ENCODE measurements around the gene ATXN10. TPM values are rescaled to one million over a fixed set of nuclear protein-coding genes. Genes with fewer than 3 reads are reported as not detected.

The ATXN10 gene
- total RNA-seq, 1 donor from 2014 or later = 232 TPM

- Mint-ChIP-seq H3K27me3 (ENCODE audit: low read depth) (no peaks in the 10 kb centered on the region), H3K36me3 (ENCODE audit: low read depth) (peaks cover 13% of the 10 kb centered on the region), H3K9me3 (no peaks in the 10 kb centered on the region), H3K4me3 (no peak overlapping the region), H3K4me1 (peaks cover 8% of the 10 kb centered on the region), H3K27ac (ENCODE audit: unreplicated experiment) (no peak overlapping the region)
- no peak for TF ChIP-seq CTCF (conservative IDR thresholded peaks at IDR 0.05)
- no peak for DNase-seq (ENCODE audit: low read depth, low spot score)
These were observed 49.3 kb downstream of the ATXN10 start for GRCh38 chr22:45720839-45721378.

GRCh38 chr22:45722006-45722405, 50.4 kb downstream of the ATXN10 start:
- DNase-seq (ENCODE audit: low read depth, low spot score) = no peak
- Mint-ChIP-seq H3K4me1 (peaks cover 13% of the 10 kb centered on the region), H3K36me3 (ENCODE audit: low read depth) (peaks cover 13% of the 10 kb centered on the region), H3K9me3 (no peaks in the 10 kb centered on the region), H3K4me3 (no peak overlapping the region), H3K27me3 (ENCODE audit: low read depth) (no peaks in the 10 kb centered on the region), H3K27ac (ENCODE audit: unreplicated experiment) (no peak overlapping the region)
- no peak for TF ChIP-seq CTCF (conservative IDR thresholded peaks at IDR 0.05)

- no peak for TF ChIP-seq CTCF (conservative IDR thresholded peaks at IDR 0.05)
- Mint-ChIP-seq H3K4me1 (peaks cover 15% of the 10 kb centered on the region), H3K27ac (ENCODE audit: unreplicated experiment) (no peak overlapping the region)
These were observed 54.4 kb downstream of the ATXN10 start for GRCh38 chr22:45726081-45726480.

GRCh38 chr22:45731041-45731797, 59.6 kb downstream of the ATXN10 start:
- Mint-ChIP-seq H3K9me3 (no peaks in the 10 kb centered on the region), H3K27me3 (ENCODE audit: low read depth) (no peaks in the 10 kb centered on the region), H3K4me3 (no peak overlapping the region), H3K4me1 (peaks cover 13% of the 10 kb centered on the region), H3K27ac (ENCODE audit: unreplicated experiment) (no peak overlapping the region), H3K36me3 (ENCODE audit: low read depth) (peaks cover 2% of the 10 kb centered on the region)
- no peak for TF ChIP-seq CTCF (conservative IDR thresholded peaks at IDR 0.05)
- DNase-seq (ENCODE audit: low read depth, low spot score) = no peak

More at GRCh38 chr22:45726081-45726480, 54.4 kb downstream of the ATXN10 start:
- Mint-ChIP-seq H3K4me3 (no peak overlapping the region), H3K36me3 (ENCODE audit: low read depth) (peaks cover 10% of the 10 kb centered on the region), H3K27me3 (ENCODE audit: low read depth) (no peaks in the 10 kb centered on the region), H3K9me3 (no peaks in the 10 kb centered on the region)
- DNase-seq (ENCODE audit: low read depth, low spot score) = no peak

- Mint-ChIP-seq H3K27ac (ENCODE audit: unreplicated experiment) (no peak overlapping the region), H3K27me3 (ENCODE audit: low read depth) (no peaks in the 10 kb centered on the region), H3K4me1 (peaks cover 12% of the 10 kb centered on the region), H3K36me3 (ENCODE audit: low read depth) (peaks cover 3% of the 10 kb centered on the region), H3K9me3 (no peaks in the 10 kb centered on the region), H3K4me3 (no peak overlapping the region)
- peak; percentile 65 for TF ChIP-seq CTCF (conservative IDR thresholded peaks at IDR 0.05)
- DNase-seq (ENCODE audit: low read depth, low spot score) = no peak
These were observed 60.3 kb downstream of the ATXN10 start for GRCh38 chr22:45731798-45732495.
